ENCODE measurements around the gene EFNA5. TPM values are rescaled to one million over a fixed set of nuclear protein-coding genes. Genes with fewer than 3 reads are reported as not detected.

Gene EFNA5
- total and polyA plus RNA-seq, 2 of the 8 experiments (the other 6 are each of a cell fraction or from before 2014, with no cell fraction given): 9.6 to 21.8 TPM

GRCh38 chr5:107542831-107543231 lies 127.9 kb downstream of the EFNA5 start:
- Histone ChIP-seq H2AK5ac (ENCODE audit: low read depth, low read length) (no peak overlapping the region), H3K23me2 (ENCODE audit: low read depth, low read length) (no peaks in the 10 kb centered on the region), H3K14ac (ENCODE audit: insufficient read length) (no peak overlapping the region), H3K9me3 (ENCODE audit: insufficient read depth in 2 of 2, low read depth in 1 of 2, low read length in 1 of 2) (no peaks in the 10 kb centered on the region), H3K56ac (replicated peaks; ENCODE audit: insufficient read length, low read depth, low read length) (no peak overlapping the region), H3K27ac (ENCODE audit: low read depth, low read length) (no peak overlapping the region), H3K79me2 (ENCODE audit: control insufficient read depth in 1 of 2, insufficient read depth in 2 of 2, low read length in 2 of 2) (no peaks in the 10 kb centered on the region), H4K91ac (replicated peaks; ENCODE audit: insufficient read length, low read length) (no peak overlapping the region), H3K18ac (ENCODE audit: extremely low read depth, low read length) (no peak overlapping the region), H2BK20ac (ENCODE audit: low read length) (no peak overlapping the region), H2BK12ac (ENCODE audit: low read depth, low read length) (0 out of 2 replicates have a peak overlapping the region, but pooled peaks have one; percentile 6), H3K4me3 (ENCODE audit: extremely low read depth in 1 of 4, insufficient read depth in 2 of 4, low read depth in 3 of 4, low read length in 4 of 4) (no peak overlapping the region), H3K27me3 (replicated peaks in 1 of 4; ENCODE audit: control insufficient read depth in 3 of 4, extremely low read depth in 1 of 4, insufficient read depth in 3 of 4, low read length in 3 of 4) (no peaks in the 10 kb centered on the region), H3K4me1 (replicated peaks in 1 of 4; ENCODE audit: control insufficient read depth in 3 of 4, insufficient read depth in 4 of 4, low read length in 3 of 4) (peaks cover 0 to 15% (median 7%) of the 10 kb centered on the region in 4 experiments; a peak in 2 of 7 replicates), H3K9ac (replicated peaks in 1 of 4; ENCODE audit: extremely low read depth in 1 of 4, low read depth in 3 of 4, low read length in 3 of 4) (no peak overlapping the region; a peak in 1 of 7 replicates), H3K4ac (replicated peaks; ENCODE audit: insufficient read length, low read depth, low read length) (no peak overlapping the region), H3K23ac (ENCODE audit: insufficient read length) (no peak overlapping the region), H3K79me1 (ENCODE audit: low read depth, low read length) (peaks cover 3% of the 10 kb centered on the region; the same call in 1 of the 2 replicates), H2BK120ac (replicated peaks; ENCODE audit: low read depth, low read length) (no peak overlapping the region), H4K8ac (ENCODE audit: extremely low read depth, insufficient read depth, low read length) (no peak overlapping the region), H3K4me2 (ENCODE audit: insufficient read depth in 1 of 2, low read depth in 2 of 2, low read length in 2 of 2) (no peak overlapping the region), H2BK15ac (ENCODE audit: low read length) (no peak overlapping the region), H3K36me3 (ENCODE audit: control insufficient read depth in 2 of 4, insufficient read depth in 4 of 4, low read length in 3 of 4) (no peaks in the 10 kb centered on the region), H4K5ac (ENCODE audit: insufficient read length, low read depth, low read length) (no peak overlapping the region), H2BK5ac (ENCODE audit: low read depth, low read length) (no peak overlapping the region), H4K20me1 (replicated peaks in 1 of 2; ENCODE audit: control insufficient read depth in 1 of 2, insufficient read depth in 2 of 2, low read length in 2 of 2) (peaks cover 0 to 3% of the 10 kb centered on the region in 2 experiments), H2AFZ (ENCODE audit: low read length) (no peak overlapping the region)
- ChIA-PET POLR2A (ENCODE audit: partially characterized antibody) (no interaction called here), CTCF (ENCODE audit: partially characterized antibody) (interaction anchor here (1.0 kb wide), 1 partner anchor 86 kb away, joined by 3 read pairs; no protein-coding TSS in a partner anchor)
- DNase-seq (ENCODE audit: low read depth in 1 of 2, low spot score in 2 of 2) (no peak), FAIRE-seq (no peak)
- 87% methylated on average over 7 of the region's 7 CpGs; no CpG with 5 or more reads in 1 of the 2 experiments for WGBS, 2 experiments (ENCODE audit: extremely low coverage in 1 of 2, insufficient coverage in 1 of 2, insufficient read length in 1 of 2, insufficient replicate concordance in 2 of 2, low coverage in 1 of 2, low lambda C conversion rate in 2 of 2, missing lambda C conversion rate in 1 of 2)
- no peak for TF ChIP-seq RAD21 (IDR thresholded peaks at IDR 0.05 in 1 of 2, conservative IDR thresholded peaks at IDR 0.05 in 1 of 2; ENCODE audit: low read depth in 2 of 2, low read length in 2 of 2)
- no peak for TF ChIP-seq MAX (IDR thresholded peaks at IDR 0.05)
- TF ChIP-seq, protein P1, sequence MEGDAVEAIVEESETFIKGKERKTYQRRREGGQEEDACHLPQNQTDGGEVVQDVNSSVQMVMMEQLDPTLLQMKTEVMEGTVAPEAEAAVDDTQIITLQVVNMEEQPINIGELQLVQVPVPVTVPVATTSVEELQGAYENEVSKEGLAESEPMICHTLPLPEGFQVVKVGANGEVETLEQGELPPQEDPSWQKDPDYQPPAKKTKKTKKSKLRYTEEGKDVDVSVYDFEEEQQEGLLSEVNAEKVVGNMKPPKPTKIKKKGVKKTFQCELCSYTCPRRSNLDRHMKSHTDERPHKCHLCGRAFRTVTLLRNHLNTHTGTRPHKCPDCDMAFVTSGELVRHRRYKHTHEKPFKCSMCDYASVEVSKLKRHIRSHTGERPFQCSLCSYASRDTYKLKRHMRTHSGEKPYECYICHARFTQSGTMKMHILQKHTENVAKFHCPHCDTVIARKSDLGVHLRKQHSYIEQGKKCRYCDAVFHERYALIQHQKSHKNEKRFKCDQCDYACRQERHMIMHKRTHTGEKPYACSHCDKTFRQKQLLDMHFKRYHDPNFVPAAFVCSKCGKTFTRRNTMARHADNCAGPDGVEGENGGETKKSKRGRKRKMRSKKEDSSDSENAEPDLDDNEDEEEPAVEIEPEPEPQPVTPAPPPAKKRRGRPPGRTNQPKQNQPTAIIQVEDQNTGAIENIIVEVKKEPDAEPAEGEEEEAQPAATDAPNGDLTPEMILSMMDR (IDR thresholded peaks at IDR 0.05; ENCODE audit: control extremely low read depth in 1 of 3, insufficient read depth in 1 of 3, low read depth in 1 of 3, low read length in 3 of 3): no peak
- TF ChIP-seq, protein P2, sequence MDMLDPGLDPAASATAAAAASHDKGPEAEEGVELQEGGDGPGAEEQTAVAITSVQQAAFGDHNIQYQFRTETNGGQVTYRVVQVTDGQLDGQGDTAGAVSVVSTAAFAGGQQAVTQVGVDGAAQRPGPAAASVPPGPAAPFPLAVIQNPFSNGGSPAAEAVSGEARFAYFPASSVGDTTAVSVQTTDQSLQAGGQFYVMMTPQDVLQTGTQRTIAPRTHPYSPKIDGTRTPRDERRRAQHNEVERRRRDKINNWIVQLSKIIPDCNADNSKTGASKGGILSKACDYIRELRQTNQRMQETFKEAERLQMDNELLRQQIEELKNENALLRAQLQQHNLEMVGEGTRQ (IDR thresholded peaks at IDR 0.05; ENCODE audit: low read length): no peak
- no peak for TF ChIP-seq RXRA (IDR thresholded peaks at IDR 0.05; ENCODE audit: insufficient read depth, low read depth, low read length)
- TF ChIP-seq GABPA (IDR thresholded peaks at IDR 0.05; ENCODE audit: borderline replicate concordance, insufficient read depth, low read length): no peak
- no peak for TF ChIP-seq ATF2 (IDR thresholded peaks at IDR 0.05; ENCODE audit: low read length)

Data from H1 (cell line).